ENCODE results near the gene UQCR10. TPM values are rescaled to one million over a fixed set of nuclear protein-coding genes. Genes with fewer than 3 reads are reported as not detected.

The UQCR10 gene
- total RNA-seq, 1 donor from 2014 or later = 120 TPM

GRCh38 chr22:29726106-29726505 is 41.1 kb upstream of the UQCR10 start:
- Mint-ChIP-seq H3K9me3 (ENCODE audit: low read depth) (no peaks in the 10 kb centered on the region), H3K4me3 (ENCODE audit: low read depth) (no peak overlapping the region), H3K4me1 (ENCODE audit: low read depth) (no peaks in the 10 kb centered on the region), H3K27ac (no peak overlapping the region), H3K27me3 (peaks cover 42% of the 10 kb centered on the region), H3K36me3 (ENCODE audit: insufficient read depth) (no peaks in the 10 kb centered on the region)
- DNase-seq (ENCODE audit: low spot score, unreplicated experiment) = no peak
- no peak for TF ChIP-seq CTCF (IDR thresholded peaks at IDR 0.05; ENCODE audit: unreplicated experiment)

- H3K27ac Mint-ChIP-seq = peak overlapping the region; percentile 76
Observed at GRCh38 chr22:29726512-29727130, 40.5 kb upstream of the UQCR10 start.

GRCh38 chr22:29727131-29727523 is 40.0 kb upstream of the UQCR10 start:
- Mint-ChIP-seq H3K27ac (peak overlapping the region; percentile 76), H3K36me3 (ENCODE audit: insufficient read depth) (no peaks in the 10 kb centered on the region), H3K9me3 (ENCODE audit: low read depth) (no peaks in the 10 kb centered on the region), H3K27me3 (peaks cover 34% of the 10 kb centered on the region), H3K4me1 (ENCODE audit: low read depth) (no peaks in the 10 kb centered on the region), H3K4me3 (ENCODE audit: low read depth) (no peak overlapping the region)
- peak; percentile 56 for TF ChIP-seq CTCF (IDR thresholded peaks at IDR 0.05; ENCODE audit: unreplicated experiment)
- no peak for DNase-seq (ENCODE audit: low spot score, unreplicated experiment)

More at GRCh38 chr22:29726512-29727130, 40.5 kb upstream of the UQCR10 start:
- Mint-ChIP-seq H3K36me3 (ENCODE audit: insufficient read depth) (no peaks in the 10 kb centered on the region), H3K4me3 (ENCODE audit: low read depth) (no peak overlapping the region), H3K9me3 (ENCODE audit: low read depth) (no peaks in the 10 kb centered on the region), H3K27me3 (peaks cover 38% of the 10 kb centered on the region), H3K4me1 (ENCODE audit: low read depth) (no peaks in the 10 kb centered on the region)
- no peak for DNase-seq (ENCODE audit: low spot score, unreplicated experiment)
- no peak for TF ChIP-seq CTCF (IDR thresholded peaks at IDR 0.05; ENCODE audit: unreplicated experiment)

- no peak overlapping the region for H3K4me3 Mint-ChIP-seq (ENCODE audit: low read depth)
- no peak for TF ChIP-seq CTCF (IDR thresholded peaks at IDR 0.05; ENCODE audit: unreplicated experiment)
- no peak for DNase-seq (ENCODE audit: low spot score, unreplicated experiment)
- H3K36me3 Mint-ChIP-seq (ENCODE audit: insufficient read depth) = no peaks in the 10 kb centered on the region
- no peaks in the 10 kb centered on the region for H3K9me3 Mint-ChIP-seq (ENCODE audit: low read depth)
- peak overlapping the region; percentile 56 for H3K27ac Mint-ChIP-seq
- peaks cover 18% of the 10 kb centered on the region for H3K27me3 Mint-ChIP-seq
- no peaks in the 10 kb centered on the region for H3K4me1 Mint-ChIP-seq (ENCODE audit: low read depth)
Observed at GRCh38 chr22:29729161-29729560, 38.0 kb upstream of the UQCR10 start.

GRCh38 chr22:29731058-29731850 is 35.9 kb upstream of the UQCR10 start:
- Mint-ChIP-seq H3K36me3 (ENCODE audit: insufficient read depth) (no peaks in the 10 kb centered on the region), H3K27ac (no peak overlapping the region), H3K9me3 (ENCODE audit: low read depth) (no peaks in the 10 kb centered on the region), H3K4me3 (ENCODE audit: low read depth) (no peak overlapping the region), H3K4me1 (ENCODE audit: low read depth) (no peaks in the 10 kb centered on the region), H3K27me3 (peaks cover 7% of the 10 kb centered on the region)
- DNase-seq (ENCODE audit: low spot score, unreplicated experiment) = no peak
- no peak for TF ChIP-seq CTCF (IDR thresholded peaks at IDR 0.05; ENCODE audit: unreplicated experiment)
